Measurements from ENCODE around the gene CLIP3.
A peak's percentile ranks its signal among the peaks of the same experiment; 100 is the strongest.

Gene CLIP3

GRCh38 chr19:35978832-35979365, 53.8 kb downstream of the CLIP3 start:
- H3K27me3 ChIP-seq (ENCODE audit: low read depth, low read length) = peaks cover 4% of the 10 kb centered on the region; the same call in 1 of the 2 replicates
- no peaks in the 10 kb centered on the region for H3K9me3 ChIP-seq (ENCODE audit: insufficient read depth, low read length)
- no peak overlapping the region for H3K9ac ChIP-seq (ENCODE audit: low read length)
- no peaks in the 10 kb centered on the region for H3K4me1 ChIP-seq (ENCODE audit: low read length)
- H3K4me2 ChIP-seq (ENCODE audit: low read length) = no peak overlapping the region
- no peaks in the 10 kb centered on the region for H3K36me3 ChIP-seq (replicated peaks; ENCODE audit: low read depth, low read length)
- H3K27ac ChIP-seq (ENCODE audit: low read length) = no peak overlapping the region
- TF ChIP-seq CTCF (IDR thresholded peaks at IDR 0.05; ENCODE audit: low read depth, low read length) = no peak
- no peak for TF ChIP-seq EZH2phosphoT487 (IDR thresholded peaks at IDR 0.05; ENCODE audit: low read depth)
- no peak overlapping the region for H3K4me3 ChIP-seq (ENCODE audit: low read length)
- H3K79me2 ChIP-seq (ENCODE audit: low read length) = no peaks in the 10 kb centered on the region
- no peaks in the 10 kb centered on the region for H4K20me1 ChIP-seq (ENCODE audit: insufficient read depth, low read length)
- H2AFZ ChIP-seq (ENCODE audit: low read depth, low read length) = no peak overlapping the region

DNA sequence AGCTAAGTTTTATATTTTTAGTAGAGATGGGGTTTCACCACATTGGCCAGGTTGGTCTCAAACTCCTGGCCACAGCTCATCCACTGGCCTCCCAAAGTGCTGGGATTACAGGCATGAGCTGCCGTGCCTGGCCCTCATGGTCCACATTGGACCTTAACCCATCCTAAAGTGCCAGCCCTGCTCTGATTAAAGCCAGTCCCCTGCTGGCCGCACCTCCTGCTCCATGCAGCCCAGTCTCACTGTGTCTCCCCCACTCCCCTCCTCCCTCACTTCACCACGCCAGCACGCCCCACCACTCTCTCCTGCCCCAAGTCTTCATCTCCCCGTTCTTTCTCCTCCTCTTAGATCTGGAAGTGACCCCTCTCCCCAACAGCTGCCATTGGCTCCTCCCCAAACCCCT, 54.4 kb downstream of the CLIP3 start:
- Histone ChIP-seq H3K9ac (ENCODE audit: low read length) (no peak overlapping the region), H3K4me1 (ENCODE audit: low read length) (no peaks in the 10 kb centered on the region), H3K27me3 (ENCODE audit: low read depth, low read length) (peaks cover 4% of the 10 kb centered on the region; the same call in 1 of the 2 replicates), H2AFZ (ENCODE audit: low read depth, low read length) (no peak overlapping the region), H3K36me3 (replicated peaks; ENCODE audit: low read depth, low read length) (no peaks in the 10 kb centered on the region), H3K4me2 (ENCODE audit: low read length) (no peak overlapping the region), H3K27ac (ENCODE audit: low read length) (no peak overlapping the region), H4K20me1 (ENCODE audit: insufficient read depth, low read length) (no peaks in the 10 kb centered on the region), H3K79me2 (ENCODE audit: low read length) (no peaks in the 10 kb centered on the region), H3K4me3 (ENCODE audit: low read length) (no peak overlapping the region), H3K9me3 (ENCODE audit: insufficient read depth, low read length) (no peaks in the 10 kb centered on the region)
- TF ChIP-seq EZH2phosphoT487 (IDR thresholded peaks at IDR 0.05; ENCODE audit: low read depth) (no peak), CTCF (IDR thresholded peaks at IDR 0.05; ENCODE audit: low read depth, low read length) (no peak)

GRCh38 chr19:35977446-35978222, 55.0 kb downstream of the CLIP3 start:
- Histone ChIP-seq H4K20me1 (ENCODE audit: insufficient read depth, low read length) (no peaks in the 10 kb centered on the region), H3K27ac (ENCODE audit: low read length) (no peak overlapping the region), H3K4me3 (ENCODE audit: low read length) (no peak overlapping the region), H3K79me2 (ENCODE audit: low read length) (no peaks in the 10 kb centered on the region), H3K4me1 (ENCODE audit: low read length) (no peaks in the 10 kb centered on the region), H3K36me3 (replicated peaks; ENCODE audit: low read depth, low read length) (no peaks in the 10 kb centered on the region), H2AFZ (ENCODE audit: low read depth, low read length) (no peak overlapping the region), H3K27me3 (ENCODE audit: low read depth, low read length) (peaks cover 4% of the 10 kb centered on the region; the same call in 1 of the 2 replicates), H3K9me3 (ENCODE audit: insufficient read depth, low read length) (no peaks in the 10 kb centered on the region), H3K9ac (ENCODE audit: low read length) (no peak overlapping the region), H3K4me2 (ENCODE audit: low read length) (no peak overlapping the region)
- TF ChIP-seq CTCF (IDR thresholded peaks at IDR 0.05; ENCODE audit: low read depth, low read length) = peak; percentile 55
- TF ChIP-seq EZH2phosphoT487 (IDR thresholded peaks at IDR 0.05; ENCODE audit: low read depth) = no peak

DNA sequence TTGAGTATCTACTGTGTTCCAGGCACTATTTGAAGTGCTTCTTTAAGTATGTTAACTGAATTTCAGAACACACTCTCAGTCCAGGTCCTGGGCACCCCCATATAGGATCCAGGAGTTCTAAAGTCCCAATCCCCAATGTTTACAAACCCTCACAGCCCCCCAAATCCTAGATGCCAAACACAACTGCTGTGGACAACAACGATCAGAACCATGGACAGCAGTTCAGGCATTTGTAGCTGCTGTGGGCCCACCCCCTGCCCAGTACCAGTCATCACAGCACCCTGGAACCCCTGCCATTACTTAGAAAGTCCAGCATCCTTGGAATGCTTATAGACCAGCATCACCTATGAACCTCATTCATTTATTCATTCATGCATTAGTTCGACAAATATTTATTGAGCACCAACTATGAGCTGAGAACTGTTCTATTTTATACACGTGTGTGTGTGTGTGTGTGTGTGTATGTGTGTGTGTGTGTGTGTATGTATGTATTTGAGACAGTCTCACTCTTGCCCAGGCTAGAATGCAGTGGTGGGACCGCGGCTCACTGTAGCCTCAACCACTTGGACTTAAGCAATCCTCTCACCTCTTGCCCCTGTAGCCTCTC, 57.0 kb downstream of the CLIP3 start:
- H3K4me2 ChIP-seq (ENCODE audit: low read length) = no peak overlapping the region
- TF ChIP-seq EZH2phosphoT487 (IDR thresholded peaks at IDR 0.05; ENCODE audit: low read depth) (no peak), CTCF (IDR thresholded peaks at IDR 0.05; ENCODE audit: low read depth, low read length) (no peak)
- no peak overlapping the region for H3K9ac ChIP-seq (ENCODE audit: low read length)
- no peak overlapping the region for H3K27ac ChIP-seq (ENCODE audit: low read length)
- no peaks in the 10 kb centered on the region for H3K36me3 ChIP-seq (replicated peaks; ENCODE audit: low read depth, low read length)
- H3K4me1 ChIP-seq (ENCODE audit: low read length) = no peaks in the 10 kb centered on the region
- no peaks in the 10 kb centered on the region for H3K27me3 ChIP-seq (ENCODE audit: low read depth, low read length)
- no peak overlapping the region for H3K4me3 ChIP-seq (ENCODE audit: low read length)
- H4K20me1 ChIP-seq (ENCODE audit: insufficient read depth, low read length) = no peaks in the 10 kb centered on the region
- H3K79me2 ChIP-seq (ENCODE audit: low read length) = no peaks in the 10 kb centered on the region
- no peak overlapping the region for H2AFZ ChIP-seq (ENCODE audit: low read depth, low read length)
- H3K9me3 ChIP-seq (ENCODE audit: insufficient read depth, low read length) = no peaks in the 10 kb centered on the region

Measured in OCI-LY3 (cell line).